ENCODE measurements around the gene RAP1GAP2. TPM values are rescaled to one million over a fixed set of nuclear protein-coding genes. Genes with fewer than 3 reads are reported as not detected.

Gene RAP1GAP2
- total RNA-seq, 1 donor from 2014 or later, result 10.6 TPM

- Mint-ChIP-seq H3K4me3 (ENCODE audit: unreplicated experiment) (no peak overlapping the region), H3K27me3 (ENCODE audit: unreplicated experiment) (peaks cover 1% of the 10 kb centered on the region), H3K27ac (ENCODE audit: unreplicated experiment) (no peak overlapping the region), H3K4me1 (ENCODE audit: unreplicated experiment) (peaks cover 7% of the 10 kb centered on the region), H3K36me3 (ENCODE audit: low read depth, unreplicated experiment) (no peaks in the 10 kb centered on the region), H3K9me3 (ENCODE audit: unreplicated experiment) (no peaks in the 10 kb centered on the region)
- TF ChIP-seq, protein P1, sequence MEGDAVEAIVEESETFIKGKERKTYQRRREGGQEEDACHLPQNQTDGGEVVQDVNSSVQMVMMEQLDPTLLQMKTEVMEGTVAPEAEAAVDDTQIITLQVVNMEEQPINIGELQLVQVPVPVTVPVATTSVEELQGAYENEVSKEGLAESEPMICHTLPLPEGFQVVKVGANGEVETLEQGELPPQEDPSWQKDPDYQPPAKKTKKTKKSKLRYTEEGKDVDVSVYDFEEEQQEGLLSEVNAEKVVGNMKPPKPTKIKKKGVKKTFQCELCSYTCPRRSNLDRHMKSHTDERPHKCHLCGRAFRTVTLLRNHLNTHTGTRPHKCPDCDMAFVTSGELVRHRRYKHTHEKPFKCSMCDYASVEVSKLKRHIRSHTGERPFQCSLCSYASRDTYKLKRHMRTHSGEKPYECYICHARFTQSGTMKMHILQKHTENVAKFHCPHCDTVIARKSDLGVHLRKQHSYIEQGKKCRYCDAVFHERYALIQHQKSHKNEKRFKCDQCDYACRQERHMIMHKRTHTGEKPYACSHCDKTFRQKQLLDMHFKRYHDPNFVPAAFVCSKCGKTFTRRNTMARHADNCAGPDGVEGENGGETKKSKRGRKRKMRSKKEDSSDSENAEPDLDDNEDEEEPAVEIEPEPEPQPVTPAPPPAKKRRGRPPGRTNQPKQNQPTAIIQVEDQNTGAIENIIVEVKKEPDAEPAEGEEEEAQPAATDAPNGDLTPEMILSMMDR (IDR thresholded peaks at IDR 0.05; ENCODE audit: unreplicated experiment), result no peak
- no peak for DNase-seq (ENCODE audit: low spot score)
These were observed 46.2 kb downstream of the RAP1GAP2 start for GRCh38 chr17:2842464-2842863.

GRCh38 chr17:2844416-2844815, 48.2 kb downstream of the RAP1GAP2 start:
- H3K27me3 Mint-ChIP-seq (ENCODE audit: unreplicated experiment), result peaks cover 3% of the 10 kb centered on the region
- no peaks in the 10 kb centered on the region for H3K36me3 Mint-ChIP-seq (ENCODE audit: low read depth, unreplicated experiment)
- H3K27ac Mint-ChIP-seq (ENCODE audit: unreplicated experiment), result peak overlapping the region; percentile 91
- no peaks in the 10 kb centered on the region for H3K9me3 Mint-ChIP-seq (ENCODE audit: unreplicated experiment)
- H3K4me3 Mint-ChIP-seq (ENCODE audit: unreplicated experiment), result peak overlapping the region; percentile 62
- no peak for DNase-seq (ENCODE audit: low spot score)
- H3K4me1 Mint-ChIP-seq (ENCODE audit: unreplicated experiment), result peaks cover 19% of the 10 kb centered on the region
- TF ChIP-seq, protein P1 (IDR thresholded peaks at IDR 0.05; ENCODE audit: unreplicated experiment), result no peak

- TF ChIP-seq, protein P1 (IDR thresholded peaks at IDR 0.05; ENCODE audit: unreplicated experiment), result no peak
- H3K4me3 Mint-ChIP-seq (ENCODE audit: unreplicated experiment), result no peak overlapping the region
- no peak for DNase-seq (ENCODE audit: low spot score)
- H3K27me3 Mint-ChIP-seq (ENCODE audit: unreplicated experiment), result peaks cover 9% of the 10 kb centered on the region
- peak overlapping the region; percentile 78 for H3K27ac Mint-ChIP-seq (ENCODE audit: unreplicated experiment)
- H3K4me1 Mint-ChIP-seq (ENCODE audit: unreplicated experiment), result peaks cover 19% of the 10 kb centered on the region
- H3K36me3 Mint-ChIP-seq (ENCODE audit: low read depth, unreplicated experiment), result no peaks in the 10 kb centered on the region
- no peaks in the 10 kb centered on the region for H3K9me3 Mint-ChIP-seq (ENCODE audit: unreplicated experiment)
These were observed 51.4 kb downstream of the RAP1GAP2 start for GRCh38 chr17:2847381-2848333.

DNA sequence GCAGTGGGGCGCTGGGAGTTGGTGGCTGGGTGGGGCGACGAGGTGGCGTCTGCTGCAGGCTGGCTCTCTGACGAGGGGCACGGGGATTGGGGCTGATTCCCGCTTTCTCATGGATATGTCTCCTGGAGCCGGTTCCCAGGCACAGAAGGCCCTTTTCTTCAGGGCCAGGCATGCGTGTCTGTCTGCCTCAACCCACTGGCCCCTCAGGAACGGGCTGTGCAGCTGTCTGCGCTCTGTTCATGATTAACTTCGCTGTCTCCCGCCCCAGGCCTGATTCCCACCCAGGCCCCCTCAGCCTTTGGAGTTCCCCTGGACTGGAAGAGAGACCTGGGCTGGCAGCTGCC, 53.1 kb downstream of the RAP1GAP2 start:
- TF ChIP-seq, protein P1 (IDR thresholded peaks at IDR 0.05; ENCODE audit: unreplicated experiment), result no peak
- Mint-ChIP-seq H3K36me3 (ENCODE audit: low read depth, unreplicated experiment) (no peaks in the 10 kb centered on the region), H3K4me1 (ENCODE audit: unreplicated experiment) (peaks cover 16% of the 10 kb centered on the region), H3K27me3 (ENCODE audit: unreplicated experiment) (peaks cover 9% of the 10 kb centered on the region), H3K27ac (ENCODE audit: unreplicated experiment) (no peak overlapping the region), H3K9me3 (ENCODE audit: unreplicated experiment) (no peaks in the 10 kb centered on the region), H3K4me3 (ENCODE audit: unreplicated experiment) (no peak overlapping the region)
- DNase-seq (ENCODE audit: low spot score), result no peak

- DNase-seq (ENCODE audit: low spot score), result no peak
- H3K4me3 Mint-ChIP-seq (ENCODE audit: unreplicated experiment), result no peak overlapping the region
- H3K9me3 Mint-ChIP-seq (ENCODE audit: unreplicated experiment), result no peaks in the 10 kb centered on the region
- no peak overlapping the region for H3K27ac Mint-ChIP-seq (ENCODE audit: unreplicated experiment)
- TF ChIP-seq, protein P1 (IDR thresholded peaks at IDR 0.05; ENCODE audit: unreplicated experiment), result no peak
- H3K36me3 Mint-ChIP-seq (ENCODE audit: low read depth, unreplicated experiment), result no peaks in the 10 kb centered on the region
- peaks cover 10% of the 10 kb centered on the region for H3K27me3 Mint-ChIP-seq (ENCODE audit: unreplicated experiment)
- peaks cover 22% of the 10 kb centered on the region for H3K4me1 Mint-ChIP-seq (ENCODE audit: unreplicated experiment)
These were observed 54.8 kb downstream of the RAP1GAP2 start for GRCh38 chr17:2850991-2851390.
